ENCODE measurements around the gene RPL14.

RPL14 gene

DNA sequence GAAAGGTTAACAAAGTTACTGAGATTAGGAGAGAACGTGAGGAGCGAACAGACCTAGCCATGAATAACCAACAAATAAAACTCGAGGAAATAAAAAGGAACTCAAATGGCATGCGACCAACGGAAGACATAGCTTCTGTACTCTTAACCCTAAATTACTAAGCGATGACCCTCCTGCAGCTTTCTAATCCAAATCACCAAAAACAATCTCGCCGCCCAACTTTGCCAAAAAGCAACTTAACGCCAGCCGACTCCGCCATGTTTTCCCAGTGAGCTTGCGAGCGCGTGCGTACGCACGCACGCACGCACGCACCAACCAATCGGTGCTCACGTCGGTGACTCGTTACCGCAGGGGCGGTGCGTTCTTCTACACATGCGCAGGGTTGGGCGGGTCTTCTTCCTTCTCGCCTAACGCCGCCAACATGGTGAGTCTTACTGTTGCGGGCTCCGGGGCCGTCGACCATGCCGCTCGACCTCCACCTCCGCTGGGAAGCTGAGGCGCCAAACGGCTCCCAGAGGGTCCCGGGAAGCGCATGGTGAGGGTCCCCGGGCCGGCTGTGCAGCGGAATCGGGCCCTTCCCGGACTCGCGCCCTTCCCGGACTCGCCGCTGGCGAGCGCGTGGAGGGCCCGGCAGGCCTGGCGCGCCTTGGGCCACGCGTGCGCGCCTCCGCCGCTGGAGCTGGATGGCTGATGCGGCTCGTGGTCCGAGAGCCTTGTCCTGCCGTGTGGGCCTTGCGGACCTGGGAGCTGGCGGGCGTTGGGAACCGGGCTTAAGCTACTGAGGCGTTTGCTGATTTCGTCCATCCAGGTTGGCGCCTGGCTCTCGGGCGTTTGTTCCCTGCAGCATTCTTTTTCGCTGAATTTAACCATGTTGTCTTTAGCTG, at the start of gene RPL14:
RPL14 (plus strand) TSS at position 400 of the 884 bp plus-strand sequence; CDS start at position 533, 133 bp downstream.
- TF ChIP-seq, protein P1, sequence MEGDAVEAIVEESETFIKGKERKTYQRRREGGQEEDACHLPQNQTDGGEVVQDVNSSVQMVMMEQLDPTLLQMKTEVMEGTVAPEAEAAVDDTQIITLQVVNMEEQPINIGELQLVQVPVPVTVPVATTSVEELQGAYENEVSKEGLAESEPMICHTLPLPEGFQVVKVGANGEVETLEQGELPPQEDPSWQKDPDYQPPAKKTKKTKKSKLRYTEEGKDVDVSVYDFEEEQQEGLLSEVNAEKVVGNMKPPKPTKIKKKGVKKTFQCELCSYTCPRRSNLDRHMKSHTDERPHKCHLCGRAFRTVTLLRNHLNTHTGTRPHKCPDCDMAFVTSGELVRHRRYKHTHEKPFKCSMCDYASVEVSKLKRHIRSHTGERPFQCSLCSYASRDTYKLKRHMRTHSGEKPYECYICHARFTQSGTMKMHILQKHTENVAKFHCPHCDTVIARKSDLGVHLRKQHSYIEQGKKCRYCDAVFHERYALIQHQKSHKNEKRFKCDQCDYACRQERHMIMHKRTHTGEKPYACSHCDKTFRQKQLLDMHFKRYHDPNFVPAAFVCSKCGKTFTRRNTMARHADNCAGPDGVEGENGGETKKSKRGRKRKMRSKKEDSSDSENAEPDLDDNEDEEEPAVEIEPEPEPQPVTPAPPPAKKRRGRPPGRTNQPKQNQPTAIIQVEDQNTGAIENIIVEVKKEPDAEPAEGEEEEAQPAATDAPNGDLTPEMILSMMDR (IDR thresholded peaks at IDR 0.05; ENCODE audit: borderline replicate concordance, insufficient read depth, low read depth, low read length), result no peak
- peak within 1 kb of the TSS; percentile 76 for H3K4me3 ChIP-seq (ENCODE audit: low read depth, low read length)

DNA sequence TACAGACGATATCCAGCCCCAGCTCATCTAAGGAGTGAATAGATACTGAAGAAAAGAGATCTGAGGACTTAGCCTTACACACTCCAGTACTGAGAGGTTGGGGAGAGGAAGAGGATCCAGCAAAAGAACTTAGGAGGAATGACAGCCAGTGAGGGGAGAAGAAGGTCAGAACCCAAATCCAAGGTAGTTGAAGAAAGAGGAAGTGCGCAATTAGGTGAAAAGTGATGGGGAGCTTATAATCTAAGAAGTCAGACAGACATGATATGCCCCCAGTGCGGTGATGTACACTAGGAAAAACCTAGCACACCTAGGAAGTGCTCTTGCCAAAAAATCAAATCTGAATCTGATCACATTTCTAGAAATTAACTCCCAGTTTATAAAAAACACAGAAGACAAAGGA, 49.5 kb upstream of the RPL14 start:
- no peak overlapping the region for H3K4me3 ChIP-seq (ENCODE audit: low read depth, low read length)
- TF ChIP-seq, protein P1 (IDR thresholded peaks at IDR 0.05; ENCODE audit: borderline replicate concordance, insufficient read depth, low read depth, low read length), result no peak

DNA sequence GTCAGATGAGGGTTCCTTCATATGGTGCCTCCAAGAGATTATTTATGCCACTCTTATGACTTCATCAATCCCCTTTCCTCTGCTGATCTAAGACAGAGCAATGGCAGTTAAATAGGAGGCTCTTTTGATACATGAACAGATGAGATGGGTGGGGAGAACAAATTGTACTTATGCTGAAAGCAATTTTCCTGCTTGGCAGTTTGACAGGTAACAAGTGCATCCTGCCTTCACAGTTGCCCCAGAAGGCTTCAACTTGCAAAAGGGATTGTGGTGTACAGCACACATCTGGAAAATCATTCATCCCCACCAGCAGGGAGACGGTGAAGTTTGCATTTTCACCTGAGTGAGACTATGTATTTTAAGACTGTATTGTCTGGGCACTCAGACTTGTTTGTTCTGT, 42.9 kb upstream of the RPL14 start:
- TF ChIP-seq, protein P1 (IDR thresholded peaks at IDR 0.05; ENCODE audit: borderline replicate concordance, insufficient read depth, low read depth, low read length), result no peak

DNA sequence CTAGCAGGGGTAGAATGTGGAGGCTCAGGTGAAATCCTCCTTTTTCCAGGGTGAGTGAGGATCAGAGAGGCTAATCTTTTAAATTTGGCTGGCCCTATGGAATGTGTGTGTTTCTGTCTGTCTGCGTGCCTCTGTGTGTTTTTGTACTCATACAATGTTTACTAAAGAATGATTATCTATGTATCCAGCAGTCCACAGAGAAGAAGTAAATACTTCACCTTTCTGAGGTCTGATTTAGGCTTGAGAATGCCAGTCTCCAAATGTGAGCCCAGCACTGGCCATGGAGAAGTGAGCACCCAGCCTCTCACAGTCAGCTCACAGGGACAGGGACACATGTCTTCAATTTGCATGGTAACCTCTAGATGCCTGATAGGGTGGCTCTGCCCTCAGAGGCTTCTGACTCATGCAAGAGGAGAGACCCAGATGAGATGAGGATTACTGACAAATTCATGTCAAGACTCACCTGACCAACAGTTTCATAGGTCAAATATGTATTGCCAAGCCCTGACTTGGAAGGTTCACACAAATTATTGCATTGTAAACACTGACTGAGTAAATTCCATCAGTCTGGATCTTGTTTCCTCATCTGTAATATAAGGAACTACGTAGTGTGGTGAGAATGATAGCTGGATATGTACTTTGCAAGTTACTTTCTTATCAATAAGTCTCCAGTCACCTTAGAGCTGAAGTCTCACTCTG, 39.1 kb upstream of the RPL14 start:
- TF ChIP-seq, protein P1 (IDR thresholded peaks at IDR 0.05; ENCODE audit: borderline replicate concordance, insufficient read depth, low read depth, low read length), result no peak
- H3K4me3 ChIP-seq (ENCODE audit: low read depth, low read length), result no peak overlapping the region

More for the DNA sequence above, 42.9 kb upstream of the RPL14 start:
- H3K4me3 ChIP-seq (ENCODE audit: low read depth, low read length), result no peak overlapping the region

DNA sequence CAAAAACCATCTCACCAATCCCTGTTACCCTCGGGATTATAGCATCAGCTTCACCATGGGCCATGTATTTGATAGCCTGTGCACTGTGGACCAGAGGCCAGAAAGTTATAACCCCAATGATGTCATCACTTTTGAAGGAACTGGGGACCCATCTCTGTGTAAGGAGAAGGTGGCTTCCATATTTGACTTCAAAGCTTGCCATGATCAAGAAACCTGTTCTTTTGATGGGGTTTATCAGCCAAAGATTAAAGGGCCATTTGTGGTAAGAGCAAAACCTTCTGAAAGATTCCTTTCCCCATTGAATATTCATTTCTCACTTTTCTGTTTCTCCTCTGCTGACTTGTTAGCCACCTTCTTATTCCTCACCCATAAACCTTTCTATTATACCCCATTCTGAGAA, 34.3 kb upstream of the RPL14 start:
- TF ChIP-seq, protein P1 (IDR thresholded peaks at IDR 0.05; ENCODE audit: borderline replicate concordance, insufficient read depth, low read depth, low read length), result no peak

DNA sequence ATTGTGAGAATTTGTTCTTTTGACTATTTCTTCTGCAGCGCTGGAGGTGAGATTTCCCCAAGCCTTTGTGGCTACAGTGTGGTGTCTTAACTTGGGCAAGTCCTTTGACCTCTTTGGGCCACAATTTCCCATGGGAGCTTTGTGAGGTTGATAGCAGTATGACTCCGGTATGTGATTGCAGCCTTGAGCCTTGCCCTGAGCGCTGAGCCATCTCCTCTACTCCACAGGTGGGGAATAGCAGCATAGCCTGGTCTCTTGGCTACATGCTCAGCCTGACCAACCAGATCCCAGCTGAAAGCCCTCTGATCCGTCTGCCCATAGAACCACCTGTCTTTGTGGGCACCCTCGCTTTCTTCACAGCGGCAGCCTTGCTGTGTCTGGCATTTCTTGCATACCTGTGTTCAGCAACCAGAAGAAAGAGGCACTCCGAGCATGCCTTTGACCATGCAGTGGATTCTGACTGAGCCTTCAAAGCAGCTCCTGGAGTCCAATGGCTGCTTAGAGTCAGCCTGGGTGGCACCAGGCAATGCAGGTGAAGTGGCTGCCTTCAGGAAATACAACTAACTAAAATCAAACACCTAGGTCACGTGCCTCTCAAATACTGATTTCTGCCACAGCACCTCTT, 30.0 kb upstream of the RPL14 start:
- TF ChIP-seq, protein P1 (IDR thresholded peaks at IDR 0.05; ENCODE audit: borderline replicate concordance, insufficient read depth, low read depth, low read length), result no peak
- H3K4me3 ChIP-seq (ENCODE audit: low read depth, low read length), result no peak overlapping the region

More for the DNA sequence above, 34.3 kb upstream of the RPL14 start:
- no peak overlapping the region for H3K4me3 ChIP-seq (ENCODE audit: low read depth, low read length)
